GM08714 (cell line): ENCODE data around the gene FHIT.

ENCODE experiments used
- H3K4me3 ChIP-seq: fragments of 200-500 bp; sonication (Bioruptor generic); 2 replicates; pipeline ENCODE4 v1.5.1; 2014; ENCODE audit warnings: mild to moderate bottlenecking, low read length, inconsistent platforms
- ZNF274 ChIP-seq: IDR thresholded peaks from 2 replicates; pipeline ENCODE4 v1.6.1; 2012; ENCODE audit warnings: mild to moderate bottlenecking, low read depth, low read length

FHIT gene

DNA sequence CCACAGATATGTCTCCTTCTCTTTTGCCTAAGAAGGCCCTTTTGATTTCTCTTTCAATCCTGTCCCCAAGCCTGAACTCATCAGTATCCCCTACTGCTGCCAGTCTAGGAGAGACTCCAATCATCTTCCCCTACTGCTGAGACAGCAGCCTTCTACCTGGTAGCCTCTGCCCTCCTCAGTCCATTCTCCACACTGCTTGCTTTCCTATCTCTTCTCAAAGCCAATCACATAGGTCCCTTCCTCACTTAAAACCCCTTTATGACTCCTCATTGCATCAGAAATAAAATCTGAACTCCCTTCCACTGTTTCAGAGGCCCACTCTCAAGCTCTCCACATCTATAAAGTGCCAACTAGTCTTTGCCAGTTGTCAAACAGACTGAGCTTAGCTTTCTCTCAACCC is 1119.6 kb downstream of the FHIT start:
- H3K4me3 ChIP-seq, result no peak overlapping the region
- no peak for TF ChIP-seq ZNF274

DNA sequence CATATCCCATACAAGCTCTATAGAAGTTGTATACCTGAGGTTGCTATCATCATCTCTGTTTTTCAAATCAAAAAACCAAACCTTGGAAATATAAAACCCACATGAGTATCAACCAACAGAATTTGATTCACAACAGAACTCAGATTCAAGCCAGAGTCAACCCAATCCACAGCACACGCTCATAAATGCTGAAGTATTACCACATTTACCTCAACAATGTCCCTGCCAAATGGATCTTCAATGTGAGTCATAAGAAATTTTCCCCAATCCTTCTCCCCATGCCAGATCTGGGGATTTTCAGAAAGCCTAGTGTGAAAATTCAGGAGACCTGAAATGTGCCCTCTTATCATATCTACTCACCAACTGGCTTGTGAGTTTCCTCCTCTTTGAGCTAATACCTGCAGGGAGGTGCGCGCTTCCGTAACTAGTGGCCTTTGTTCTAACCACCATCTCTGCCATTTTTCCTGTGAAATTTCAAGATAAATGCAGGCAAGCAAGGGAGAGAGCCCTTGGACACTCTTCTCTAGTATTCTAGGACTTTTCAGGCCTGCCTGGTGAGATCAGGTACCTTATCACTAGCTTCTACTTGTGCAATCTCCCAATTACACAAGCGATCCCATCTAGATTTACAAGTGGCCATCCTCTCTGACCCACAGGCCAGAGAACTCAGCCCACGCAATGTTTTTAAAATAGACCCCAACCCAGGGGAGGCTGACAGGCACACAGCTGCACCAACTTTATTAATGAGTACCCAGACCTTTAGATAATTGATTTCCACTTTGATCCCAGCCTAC is 1124.5 kb downstream of the FHIT start:
- no peak for TF ChIP-seq ZNF274
- no peak overlapping the region for H3K4me3 ChIP-seq

DNA sequence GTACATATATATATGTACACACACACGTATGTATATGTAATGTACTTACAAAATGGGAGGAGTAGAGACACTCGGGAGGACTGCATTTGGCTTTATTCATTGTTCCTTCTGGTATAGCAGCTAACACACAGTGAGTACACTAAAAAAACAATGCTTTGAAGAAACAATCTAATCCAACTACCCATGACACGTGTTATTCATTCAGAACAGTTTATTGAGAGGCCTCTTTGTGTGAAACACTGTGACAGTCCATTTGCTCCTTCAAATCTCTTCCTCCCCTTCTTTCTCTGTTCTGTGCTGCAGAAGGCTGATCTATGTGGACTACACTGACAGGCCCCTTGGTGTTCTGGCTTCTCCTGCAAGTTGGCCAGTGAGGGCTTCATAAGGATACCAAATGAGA is 1125.6 kb downstream of the FHIT start:
- no peak for TF ChIP-seq ZNF274
- no peak overlapping the region for H3K4me3 ChIP-seq

DNA sequence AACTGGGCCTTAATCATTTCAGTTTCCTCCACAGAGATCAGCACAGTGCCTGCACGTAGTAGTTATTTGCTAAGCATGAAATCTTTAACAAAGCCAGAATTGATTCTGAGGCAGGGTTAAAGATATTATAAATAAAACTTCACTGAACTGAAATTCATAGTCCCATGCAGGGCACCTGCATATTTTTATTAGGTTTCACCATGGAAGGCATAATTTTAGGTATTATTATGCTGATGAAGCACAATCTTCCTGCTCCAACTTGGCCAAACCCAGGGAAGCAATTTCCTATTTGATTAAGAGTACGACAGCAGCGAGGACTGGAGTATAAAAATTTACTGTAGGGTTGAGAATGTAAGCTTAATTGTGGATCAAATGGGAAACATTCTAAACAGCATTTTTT is 1131.0 kb downstream of the FHIT start:
- no peak for TF ChIP-seq ZNF274
- no peak overlapping the region for H3K4me3 ChIP-seq

DNA sequence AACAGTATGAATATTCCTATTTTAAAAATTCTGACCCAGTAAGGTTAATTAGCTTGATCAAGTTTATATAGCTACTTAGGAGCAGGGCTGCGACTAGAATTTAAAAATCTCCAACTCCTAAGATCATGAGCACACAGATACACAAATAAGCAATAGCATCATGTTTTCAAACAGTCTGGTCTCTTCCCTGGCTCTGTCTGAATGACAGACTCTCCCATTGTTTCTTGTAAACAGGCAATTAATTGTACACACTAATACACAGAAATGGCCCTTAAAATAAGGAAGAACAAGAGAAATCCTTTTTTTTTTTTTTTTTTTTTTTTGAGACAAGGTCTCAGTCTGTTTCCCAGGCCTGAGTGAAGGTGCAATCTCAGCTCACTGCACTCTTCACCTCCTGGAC is 1137.1 kb downstream of the FHIT start:
- no peak for TF ChIP-seq ZNF274
- no peak overlapping the region for H3K4me3 ChIP-seq

DNA sequence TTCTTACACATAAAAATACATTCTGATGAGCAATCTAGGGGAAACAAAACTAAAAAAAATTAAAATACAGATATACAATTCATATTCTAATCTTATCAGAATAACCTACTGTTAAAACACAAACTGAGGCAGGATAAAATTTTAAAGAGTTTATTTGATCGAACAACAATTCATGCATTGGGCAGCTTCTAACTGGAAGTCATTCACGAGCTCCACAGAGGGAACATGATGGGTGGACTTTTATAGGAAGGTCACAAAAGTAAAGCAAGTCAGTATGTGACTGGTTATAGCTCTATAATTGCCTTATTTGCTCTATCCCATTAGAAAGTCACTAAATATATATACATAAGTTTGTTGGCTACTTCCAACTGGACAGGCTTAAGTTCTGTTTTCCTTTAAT is 1144.0 kb downstream of the FHIT start:
- no peak overlapping the region for H3K4me3 ChIP-seq
- no peak for TF ChIP-seq ZNF274

DNA sequence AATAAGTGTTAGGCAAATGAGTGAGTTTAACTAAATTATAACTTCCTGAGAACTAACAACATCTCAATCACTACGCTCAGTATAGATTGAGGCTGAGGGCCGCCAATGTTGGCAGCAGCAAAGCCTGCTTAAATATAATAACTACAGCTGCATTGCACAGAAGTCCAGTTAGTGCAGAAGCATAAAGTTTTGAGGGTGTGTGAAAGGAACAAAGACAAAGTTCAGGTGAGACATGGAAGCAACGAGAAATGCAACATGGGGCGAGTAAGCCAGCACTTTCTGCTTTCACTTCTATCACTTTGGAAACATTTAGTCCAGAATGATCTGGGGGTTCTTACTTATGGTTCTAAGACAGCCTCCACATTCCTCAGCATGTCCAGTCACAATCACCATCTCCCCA is 1149.1 kb downstream of the FHIT start:
- no peak for TF ChIP-seq ZNF274
- no peak overlapping the region for H3K4me3 ChIP-seq

DNA sequence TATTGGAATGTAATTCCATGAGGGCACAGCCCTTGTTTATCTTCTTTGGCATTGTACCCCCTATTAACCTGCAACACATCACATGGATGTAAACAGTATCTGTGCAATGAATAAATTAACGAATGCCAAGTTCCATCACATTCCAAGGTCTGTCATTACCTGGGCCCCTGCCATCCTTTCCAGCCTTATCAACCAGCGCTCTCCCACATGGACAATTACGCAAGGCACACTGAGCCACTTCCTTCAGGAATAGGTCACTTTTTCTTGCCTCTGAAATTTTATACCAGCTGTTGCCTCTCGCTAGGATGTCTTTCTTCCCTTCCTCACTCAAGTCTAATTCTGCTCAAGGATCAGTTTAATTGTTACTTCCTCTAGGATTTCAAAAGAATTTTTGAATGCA is 1149.6 kb downstream of the FHIT start:
- H3K4me3 ChIP-seq, result no peak overlapping the region
- TF ChIP-seq ZNF274, result no peak

DNA sequence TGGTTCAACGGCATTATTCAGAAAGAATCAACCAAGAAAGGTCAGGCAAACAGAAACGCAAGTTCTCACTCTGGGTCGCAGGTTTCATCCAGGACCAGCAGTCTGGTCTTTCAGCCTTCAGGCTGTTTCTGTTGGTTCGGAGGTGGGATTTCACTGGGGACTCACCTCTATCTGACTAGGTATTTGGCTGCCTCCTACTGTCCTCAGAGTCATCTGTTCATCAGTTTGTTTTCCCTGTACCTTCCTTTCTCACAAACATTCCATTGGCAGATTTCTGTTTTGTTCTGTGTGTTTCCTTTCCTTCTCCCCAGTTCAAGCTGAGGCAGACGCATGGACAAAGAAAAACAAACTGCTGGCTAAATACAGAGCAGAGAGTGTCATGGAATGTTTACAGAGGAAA is 1154.8 kb downstream of the FHIT start:
- no peak overlapping the region for H3K4me3 ChIP-seq
- TF ChIP-seq ZNF274, result no peak

DNA sequence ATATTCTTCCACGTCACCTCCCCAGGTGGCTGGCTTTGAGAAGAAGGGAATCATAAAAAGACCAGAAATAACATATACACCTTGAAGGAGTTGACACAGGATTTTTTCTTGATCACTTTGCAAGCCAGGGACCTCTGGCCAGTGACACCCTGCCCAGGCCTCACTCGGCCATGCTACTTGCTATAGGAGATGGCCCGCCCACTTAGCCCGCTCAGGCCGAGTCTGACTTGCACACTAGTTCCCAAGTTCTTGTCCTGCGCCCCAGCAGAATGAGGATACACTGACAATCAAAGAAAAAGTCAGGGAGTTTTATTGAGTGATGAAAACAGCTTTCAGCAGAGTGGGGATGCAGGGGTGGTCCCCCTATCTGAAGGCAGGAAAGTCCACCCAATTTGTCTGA is 1155.3 kb downstream of the FHIT start:
- TF ChIP-seq ZNF274, result no peak
- H3K4me3 ChIP-seq, result no peak overlapping the region

DNA sequence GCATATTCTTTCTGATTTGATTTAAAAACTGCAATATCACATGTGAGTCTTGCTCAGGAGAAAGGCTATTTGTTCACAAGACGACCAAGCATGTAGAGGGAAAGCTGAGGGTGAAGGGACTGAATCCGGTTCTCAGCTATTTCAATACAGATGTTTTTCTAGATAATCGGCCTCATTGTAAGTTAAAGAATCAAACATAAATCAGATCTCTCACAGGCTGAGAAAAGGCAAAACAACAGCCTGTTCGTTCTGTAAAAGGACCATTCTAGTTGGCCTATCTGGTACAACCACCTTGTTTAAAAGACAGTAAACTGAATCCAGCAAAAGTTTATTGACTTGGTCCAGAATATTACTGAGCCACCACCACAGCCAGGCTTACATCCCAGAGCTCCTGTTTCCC is 1155.7 kb downstream of the FHIT start:
- H3K4me3 ChIP-seq, result no peak overlapping the region
- TF ChIP-seq ZNF274, result no peak

DNA sequence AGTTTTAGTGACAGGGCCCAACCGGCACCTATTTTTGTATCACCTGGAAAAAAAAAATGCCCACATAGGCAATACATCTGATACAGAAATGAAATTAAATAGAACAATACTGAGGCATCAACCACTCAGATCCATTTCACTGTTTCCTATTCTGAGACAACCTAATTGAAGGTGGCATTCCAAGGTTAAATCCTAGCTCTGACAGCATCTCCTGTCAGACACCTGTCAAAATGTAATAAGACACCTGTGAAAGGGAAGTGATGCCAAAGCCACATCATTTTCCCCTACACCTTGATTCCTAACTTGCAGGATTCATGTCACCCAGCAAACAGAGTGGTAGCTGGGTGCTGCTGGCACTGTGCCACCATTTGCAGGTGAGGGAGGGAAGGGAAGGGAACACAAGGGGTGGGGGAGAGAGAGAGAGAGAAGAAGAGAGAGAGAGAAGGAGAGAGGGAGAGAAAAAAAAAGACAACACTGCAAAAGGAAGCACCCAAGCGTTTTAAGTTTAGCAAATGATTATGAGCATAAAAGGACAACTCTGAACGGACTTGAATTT is 1156.8 kb downstream of the FHIT start:
- no peak overlapping the region for H3K4me3 ChIP-seq
- TF ChIP-seq ZNF274, result no peak

DNA sequence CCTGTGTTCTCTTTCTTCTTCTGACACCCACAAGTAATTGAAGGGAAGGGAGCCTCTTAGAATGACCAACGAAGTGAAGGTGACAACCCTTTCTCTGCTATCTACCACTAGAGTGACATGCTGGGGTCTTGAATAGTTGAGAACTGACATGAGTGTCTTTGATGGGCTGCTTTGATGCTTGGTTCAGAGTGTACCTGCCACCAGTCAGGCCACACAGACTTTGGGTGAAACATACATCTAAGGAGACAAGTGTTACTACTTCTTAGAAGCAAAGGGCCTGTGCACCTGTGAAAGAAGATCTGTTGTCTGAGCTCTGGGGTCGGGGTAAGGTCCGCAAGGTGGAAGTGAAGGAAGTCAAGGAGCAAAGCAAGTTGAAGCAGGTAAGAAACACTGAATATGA is 1160.7 kb downstream of the FHIT start:
- no peak for TF ChIP-seq ZNF274
- no peak overlapping the region for H3K4me3 ChIP-seq

DNA sequence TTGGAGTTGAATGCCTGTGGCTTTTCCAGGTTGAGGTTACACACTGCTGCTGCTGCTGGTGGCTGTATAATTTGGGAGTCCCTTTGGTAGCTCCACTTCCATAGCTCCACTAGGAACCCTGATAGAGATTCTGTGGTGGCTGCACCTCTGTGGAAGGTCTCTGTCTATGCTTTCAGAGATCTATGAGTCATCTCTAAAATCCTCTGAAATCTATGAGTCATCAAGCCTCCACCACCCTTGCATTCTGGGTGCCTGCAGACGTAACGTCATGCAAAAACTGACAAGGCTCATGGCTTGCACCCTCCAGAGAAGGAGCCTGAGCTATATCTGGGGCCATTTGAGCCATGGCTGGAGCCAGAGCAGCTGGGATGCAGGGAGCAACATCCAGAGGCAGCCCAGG is 1164.4 kb downstream of the FHIT start:
- no peak overlapping the region for H3K4me3 ChIP-seq
- TF ChIP-seq ZNF274, result no peak

DNA sequence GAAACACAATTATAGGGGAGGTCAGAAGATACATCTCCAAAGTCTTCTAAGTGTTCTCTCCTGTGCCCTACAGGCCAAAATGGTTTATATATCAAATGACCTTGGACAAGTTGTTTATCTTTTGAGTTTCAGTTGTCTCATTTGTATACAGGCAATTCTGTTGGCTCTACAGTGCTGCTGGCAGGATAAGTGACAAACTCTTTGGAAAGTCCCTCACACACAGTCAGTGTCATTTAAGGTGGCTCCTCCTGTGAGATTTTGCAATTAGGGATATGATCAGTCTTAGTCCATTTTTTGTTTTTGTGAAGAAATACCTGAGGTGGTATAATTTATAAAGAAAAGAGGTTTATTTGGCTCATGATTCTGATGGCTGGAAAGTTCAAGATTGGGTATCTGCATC is 1165.6 kb downstream of the FHIT start:
- H3K4me3 ChIP-seq, result no peak overlapping the region
- no peak for TF ChIP-seq ZNF274

DNA sequence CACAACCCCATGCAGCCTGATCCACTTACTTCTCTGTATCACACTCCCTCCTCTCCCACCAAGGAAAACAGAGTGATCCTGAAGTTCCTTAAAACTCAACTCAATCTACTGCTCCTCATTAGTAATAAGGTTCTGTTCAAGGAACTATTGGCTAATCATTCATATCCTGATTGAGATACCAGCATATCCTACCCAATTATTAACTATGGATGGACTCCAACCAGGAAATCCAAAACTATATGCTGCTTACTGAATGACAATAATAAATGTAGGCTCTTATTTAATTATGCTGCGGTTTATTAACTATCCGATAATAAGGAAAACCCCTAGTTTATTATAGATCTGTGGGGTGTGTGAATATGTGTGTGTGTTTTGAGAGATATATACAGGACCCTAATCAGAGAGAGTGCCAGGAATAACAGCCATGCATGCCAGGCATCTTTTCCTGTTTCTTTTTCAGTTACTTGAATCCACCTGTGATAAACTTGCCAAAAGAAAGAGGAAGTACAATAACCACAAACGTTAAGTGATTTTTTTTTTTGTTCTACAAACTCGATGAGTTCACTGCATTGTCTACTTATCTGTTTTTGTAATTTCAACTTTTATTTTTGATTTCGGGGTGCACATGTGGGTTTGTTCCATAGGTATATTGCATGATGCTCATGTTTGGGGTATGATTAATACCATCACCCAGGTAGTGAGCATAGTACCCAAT is 1169.7 kb downstream of the FHIT start:
- no peak overlapping the region for H3K4me3 ChIP-seq
- TF ChIP-seq ZNF274, result no peak
